H9 (cell line): ENCODE measurements around the gene GIMAP4. TPM values are rescaled to one million over a fixed set of nuclear protein-coding genes. Genes with fewer than 3 reads are reported as not detected.

Source experiments
- DNase-seq: peaks from one replicate; pipeline ENCODE4 v3.0.0-alpha.2; 2017
- H2AFZ ChIP-seq: one replicate; pipeline ENCODE4 v1.6.1; 2013; ENCODE audit warnings: mild to moderate bottlenecking, low read length, control low read depth, moderate library complexity
- H2AK5ac ChIP-seq: 2 replicates; pipeline ENCODE4 v1.6.1; 2013; ENCODE audit warnings: low read length, control low read depth, mixed read lengths; ENCODE audit not compliant: insufficient read length
- H2BK120ac ChIP-seq: one replicate; pipeline ENCODE4 v1.6.1; 2013; ENCODE audit warnings: low read depth, mild to moderate bottlenecking, low read length, control low read depth, inconsistent platforms; ENCODE audit not compliant: poor library complexity, severe bottlenecking
- H2BK12ac ChIP-seq: 2 replicates; pipeline ENCODE4 v1.6.1; 2013; ENCODE audit warnings: low read length, control low read depth, mixed read lengths, low read depth; ENCODE audit not compliant: insufficient read length
- H2BK15ac ChIP-seq: 2 replicates; pipeline ENCODE4 v1.6.1; 2013; ENCODE audit warnings: low read depth, low read length, control low read depth
- H2BK20ac ChIP-seq: one replicate; pipeline ENCODE4 v1.6.1; 2013; ENCODE audit warnings: low read depth, mild to moderate bottlenecking, low read length, control low read depth, inconsistent platforms; ENCODE audit not compliant: poor library complexity, severe bottlenecking
- H2BK5ac ChIP-seq: 2 replicates; pipeline ENCODE4 v1.6.1; 2013; ENCODE audit warnings: low read length, control low read depth, mixed read lengths; ENCODE audit not compliant: insufficient read length
- H3K14ac ChIP-seq: 2 replicates; pipeline ENCODE4 v1.6.1; 2013; ENCODE audit warnings: low read length, control low read depth; ENCODE audit not compliant: insufficient read depth
- H3K18ac ChIP-seq: 2 replicates; pipeline ENCODE4 v1.6.1; 2013; ENCODE audit warnings: low read depth, mild to moderate bottlenecking, mixed read lengths, low read length, control low read depth; ENCODE audit not compliant: insufficient read length
- H3K23ac ChIP-seq: 2 replicates; pipeline ENCODE4 v1.6.1; 2013; ENCODE audit warnings: low read length, control low read depth, mixed read lengths, low read depth; ENCODE audit not compliant: insufficient read length
- H3K23me2 ChIP-seq: 2 replicates; pipeline ENCODE4 v1.6.1; 2013; ENCODE audit warnings: low read depth, mild to moderate bottlenecking, mixed read lengths, low read length, control low read depth; ENCODE audit not compliant: insufficient read length, poor library complexity, severe bottlenecking
- H3K27ac ChIP-seq: 2 replicates; pipeline ENCODE4 v1.5.1; 2013; ENCODE audit warnings: low read length, control low read depth, mixed read lengths, low read depth; ENCODE audit not compliant: insufficient read length
- H3K27me3 ChIP-seq: 2 replicates; pipeline ENCODE4 v1.6.1; 2013; ENCODE audit warnings: low read length, control low read depth, inconsistent platforms; ENCODE audit not compliant: insufficient read depth
- H3K4ac ChIP-seq: 2 replicates; pipeline ENCODE4 v1.6.1; 2013; ENCODE audit warnings: low read depth, mild to moderate bottlenecking, control low read depth, inconsistent platforms, low read length, moderate library complexity
- H3K4me1 ChIP-seq: 2 replicates; pipeline ENCODE4 v1.6.1; 2013; ENCODE audit warnings: low read length, control low read depth, inconsistent platforms; ENCODE audit not compliant: insufficient read depth
- H3K4me2 ChIP-seq: 2 replicates; pipeline ENCODE4 v1.6.1; 2013; ENCODE audit warnings: low read length, control low read depth, mixed read lengths; ENCODE audit not compliant: insufficient read length, insufficient read depth
- H3K56ac ChIP-seq: 2 replicates; pipeline ENCODE4 v1.6.1; 2013; ENCODE audit warnings: low read depth, mild to moderate bottlenecking, mixed read lengths, low read length, control low read depth; ENCODE audit not compliant: insufficient read length
- H3K79me1 ChIP-seq: 2 replicates; pipeline ENCODE4 v1.6.1; 2013; ENCODE audit warnings: low read depth, mild to moderate bottlenecking, moderate library complexity, low read length, control low read depth, inconsistent platforms; ENCODE audit not compliant: insufficient read depth, poor library complexity, severe bottlenecking
- H3K79me2 ChIP-seq: 2 replicates; pipeline ENCODE4 v1.6.1; 2013; ENCODE audit warnings: low read length, control low read depth, inconsistent platforms; ENCODE audit not compliant: insufficient read depth
- H3K9ac ChIP-seq: 2 replicates; pipeline ENCODE4 v1.6.1; 2013; ENCODE audit warnings: low read length, control low read depth, mixed read lengths; ENCODE audit not compliant: insufficient read length; ENCODE audit errors: extremely low read depth
- H3K9me3 ChIP-seq: one replicate; pipeline ENCODE4 v1.6.1; 2013; ENCODE audit warnings: low read depth, low read length, inconsistent platforms; ENCODE audit not compliant: control insufficient read depth
- H3T11ph ChIP-seq: one replicate; pipeline ENCODE4 v1.6.1; 2013; ENCODE audit warnings: mild to moderate bottlenecking, low read length, control low read depth, inconsistent platforms
- H4K20me1 ChIP-seq: one replicate; pipeline ENCODE4 v1.6.1; 2013; ENCODE audit not compliant: control insufficient read depth, insufficient read length, insufficient read depth
- H4K5ac ChIP-seq: 2 replicates; pipeline ENCODE4 v1.6.1; 2013; ENCODE audit warnings: low read depth, mild to moderate bottlenecking, mixed read lengths, low read length, control low read depth; ENCODE audit not compliant: insufficient read length
- H4K8ac ChIP-seq: replicated peaks from 2 replicates; pipeline ENCODE4 v1.6.1; 2013; ENCODE audit warnings: low read length, control low read depth, mixed read lengths, low read depth; ENCODE audit not compliant: insufficient read length
- H4K91ac ChIP-seq: 2 replicates; pipeline ENCODE4 v1.6.1; 2013; ENCODE audit warnings: low read depth, mild to moderate bottlenecking, moderate library complexity, mixed read lengths, low read length, control low read depth; ENCODE audit not compliant: insufficient read length
- H3K27ac Mint-ChIP-seq, 3 experiments: 2 replicates in 2 of 3; 3 replicates in 1 of 3; pipeline ENCODE4 v1.8.0; 2020 to 2021; ENCODE audit warnings: mixed read lengths in 3 of 3, mild to moderate bottlenecking in 1 of 3, moderate library complexity in 1 of 3
- H3K27me3 Mint-ChIP-seq: 2 replicates; pipeline ENCODE4 v1.8.0; 2021; ENCODE audit warnings: low read depth, mild to moderate bottlenecking, moderate library complexity, mixed read lengths
- H3K36me3 Mint-ChIP-seq, 3 experiments: 2 replicates in 2 of 3; 3 replicates in 1 of 3; pipeline ENCODE4 v1.8.0; 2020 to 2021; ENCODE audit warnings: low read depth in 3 of 3, mixed read lengths in 3 of 3; ENCODE audit not compliant: insufficient read depth in 1 of 3
- H3K4me1 Mint-ChIP-seq, 2 experiments: 2 replicates each; pipeline ENCODE4 v1.8.0; 2020; ENCODE audit warnings: mixed read lengths in 2 of 2
- H3K4me3 Mint-ChIP-seq, 2 experiments: 2 replicates in 1 of 2; 3 replicates in 1 of 2; pipeline ENCODE4 v1.8.0; 2020 to 2021; ENCODE audit warnings: mild to moderate bottlenecking in 2 of 2, mixed read lengths in 2 of 2, moderate library complexity in 1 of 2
- H3K9me3 Mint-ChIP-seq, 2 experiments: 2 replicates in 1 of 2; 3 replicates in 1 of 2; pipeline ENCODE4 v1.8.0; 2020; ENCODE audit warnings: mild to moderate bottlenecking in 2 of 2, mixed read lengths in 2 of 2, moderate library complexity in 1 of 2
- CTCF ChIP-seq: fragments of 200-600 bp; sonication (generic); conservative IDR thresholded peaks from 3 replicates; pipeline ENCODE4 v1.8.0; 2021; ENCODE audit warnings: antibody characterized with exemption, mild to moderate bottlenecking
- total RNA-seq: library from RNA; stranded (reverse); gene quantifications from 2 replicates; pipeline ENCODE4 v1.2.1, GENCODE V29; 2021

GIMAP4 gene
- total RNA-seq, 1 experiment from 2014 or later: not detected

GRCh38 chr7:150553163-150553562 is 14.0 kb upstream of the GIMAP4 start:
- H2BK120ac ChIP-seq: no peak overlapping the region
- H2BK5ac ChIP-seq: no peak overlapping the region
- Mint-ChIP-seq H3K9me3 (peaks cover 30 to 39% of the 10 kb centered on the region in 2 experiments), H3K4me3 (no peak overlapping the region), H3K36me3 (peaks cover 0 to 2% (median 2%) of the 10 kb centered on the region in 3 experiments; a peak in 2 of 7 replicates), H3K4me1 (no peaks in the 10 kb centered on the region), H3K27ac (no peak overlapping the region), H3K27me3 (peaks cover 35% of the 10 kb centered on the region)
- no peak overlapping the region for H3K56ac ChIP-seq
- H4K5ac ChIP-seq: no peak overlapping the region
- H3K4ac ChIP-seq: no peak overlapping the region
- H3K23me2 ChIP-seq: no peaks in the 10 kb centered on the region
- H3K27ac ChIP-seq: no peak overlapping the region
- no peaks in the 10 kb centered on the region for H3K4me1 ChIP-seq
- H4K8ac ChIP-seq: no peak overlapping the region
- H3T11ph ChIP-seq: no peak overlapping the region
- no peaks in the 10 kb centered on the region for H3K79me2 ChIP-seq
- H3K23ac ChIP-seq: no peak overlapping the region
- H3K4me2 ChIP-seq: no peak overlapping the region
- DNase-seq: no peak
- H4K20me1 ChIP-seq: no peaks in the 10 kb centered on the region
- H2AK5ac ChIP-seq: no peak overlapping the region
- no peak overlapping the region for H3K9ac ChIP-seq
- no peak overlapping the region for H3K14ac ChIP-seq
- no peak overlapping the region for H2BK20ac ChIP-seq
- no peaks in the 10 kb centered on the region for H3K9me3 ChIP-seq
- no peak overlapping the region for H2AFZ ChIP-seq
- H2BK15ac ChIP-seq: no peak overlapping the region
- H2BK12ac ChIP-seq: no peak overlapping the region
- H3K79me1 ChIP-seq: no peaks in the 10 kb centered on the region
- H3K27me3 ChIP-seq: no peaks in the 10 kb centered on the region
- no peak for TF ChIP-seq CTCF
- H4K91ac ChIP-seq: no peak overlapping the region
- no peak overlapping the region for H3K18ac ChIP-seq
